Right lobe of liver (tissue), 6 donors: Measurements from ENCODE around the gene PLPPR5. TPM values are rescaled to one million over a fixed set of nuclear protein-coding genes. Genes with fewer than 3 reads are reported as not detected.

Source experiments
- ATAC-seq, 4 donors: fragments of 200-7000 bp; cut with Tn5 transposase; one replicate each; pipeline ENCODE4 v1.9.1; 2020; ENCODE audit warnings: mild to moderate bottlenecking in 4 of 4, moderate library complexity in 4 of 4
- DNase-seq, 3 donors: peaks; one replicate each; pipeline ENCODE4 v3.0.0-alpha.2; 2020
- H3K27ac ChIP-seq, 3 donors: fragments of 200-600 bp; one replicate each; pipeline ENCODE4 v1.8.0; 2022
- H3K27me3 ChIP-seq, 2 donors: fragments of 200-600 bp; one replicate each; pipeline ENCODE4 v1.8.0; 2022
- H3K36me3 ChIP-seq, 4 donors: fragments of 200-600 bp; sonication (generic) in 1 of 4; one replicate each; pipeline versions ENCODE4 v1.5.1 to v1.8.0; 2017 to 2022; ENCODE audit warnings: control low read depth in 1 of 4
- H3K4me1 ChIP-seq, 4 donors: fragments of 200-600 bp; sonication (generic) in 1 of 4; one replicate each; pipeline versions ENCODE4 v1.5.1 to v1.8.0; 2017 to 2022; ENCODE audit warnings: control low read depth in 1 of 4
- H3K4me3 ChIP-seq, 3 donors: fragments of 200-600 bp; one replicate each; pipeline ENCODE4 v1.8.0; 2022
- H3K9me3 ChIP-seq, 4 donors: fragments of 200-600 bp; sonication (generic) in 1 of 4; one replicate each; pipeline versions ENCODE4 v1.5.1 to v1.8.0; 2017 to 2022; ENCODE audit warnings: control low read depth in 1 of 4
- POLR2A ChIP-seq: fragments of 450-650 bp; IDR thresholded peaks from one replicate; pipeline ENCODE4 v1.6.1; 2017; ENCODE audit warnings: antibody characterized with exemption, mild to moderate bottlenecking
- WGBS: methylation state at CpG from one replicate; pipeline ENCODE4 v1.1.6; 2018; ENCODE audit warnings: low coverage, low lambda C conversion rate; ENCODE audit not compliant: insufficient coverage; ENCODE audit errors: missing lambda C conversion rate; 5-methylcytosine and 5-hydroxymethylcytosine counted together
- intact Hi-C, 2 donors: fragments of 100-400 bp; cut with DNase I; formaldehyde crosslinking; loops; one replicate each; pipeline versions ENCODE4 v1.11.2 to v1.14.1; 2022
- total RNA-seq, 6 experiments: library from RNA; depleted of rRNA in 2 of 6; stranded (reverse); fragments of >200 nt in 2 of 6; fragmentation: NEBNext Ultra II Directional in 3 of 6; extraction: Animal tissue kit (Norgen Biotek cat#: 25700) in 3 of 6; gene quantifications; one replicate each; pipeline versions ENCODE4 v1.1.0 to v1.2.4, GENCODE V29; 2016 to 2023
- TF ChIP-seq, protein P1 (sequence below), 4 donors: fragments of 200-600 bp in 3 of 4; fragments of 450-650 bp in 1 of 4; IDR thresholded peaks; one replicate each; pipeline versions ENCODE4 v1.5.1 to v1.8.0; 2016 to 2022; ENCODE audit warnings: antibody characterized with exemption in 4 of 4, mild to moderate bottlenecking in 2 of 4
- donor health status: DM: no; HTN: yes; CAD: no.
- donor health status: DM: no; HTN: no; CAD: no.
- donor health status: DM: no; HTN: no; CAD: no.
- donor health status: DM: no; HTN: yes; CAD: no.
- donor health status: DM: no; HTN: yes; CAD: no.

PLPPR5 gene
- total RNA-seq, 6 experiments from 2014 or later, result not detected

DNA sequence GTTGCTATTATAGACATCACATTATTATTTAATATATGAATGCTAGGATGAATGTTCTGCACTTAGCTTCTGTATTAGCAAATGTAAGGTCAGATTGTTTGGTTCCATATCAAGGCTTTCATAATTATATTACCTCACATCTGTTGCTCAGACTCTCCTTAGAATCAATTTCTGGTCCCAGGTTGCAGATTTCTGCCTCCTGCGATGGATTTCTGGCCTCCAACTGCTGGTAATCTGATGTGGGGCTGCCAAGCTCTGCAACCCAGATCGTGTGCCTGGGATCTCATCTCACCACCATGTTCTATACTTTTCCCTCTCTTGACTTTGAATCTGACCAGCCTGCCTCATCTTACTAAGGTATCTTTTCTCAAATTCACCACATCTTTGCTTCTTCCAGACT lies 25.2 kb downstream of the PLPPR5 start:
- Histone ChIP-seq H3K4me1 (no peaks in the 10 kb centered on the region), H3K4me3 (no peak overlapping the region), H3K27me3 (no peaks in the 10 kb centered on the region), H3K36me3 (no peaks in the 10 kb centered on the region), H3K27ac (no peak overlapping the region), H3K9me3 (no peaks in the 10 kb centered on the region)
- ATAC-seq, result no peak
- WGBS, result 64% methylated on average over 2 of the region's 2 CpGs
- DNase-seq, result no peak
- intact Hi-C loops, result no loop called here
- TF ChIP-seq POLR2A, result no peak
- TF ChIP-seq, protein P1, sequence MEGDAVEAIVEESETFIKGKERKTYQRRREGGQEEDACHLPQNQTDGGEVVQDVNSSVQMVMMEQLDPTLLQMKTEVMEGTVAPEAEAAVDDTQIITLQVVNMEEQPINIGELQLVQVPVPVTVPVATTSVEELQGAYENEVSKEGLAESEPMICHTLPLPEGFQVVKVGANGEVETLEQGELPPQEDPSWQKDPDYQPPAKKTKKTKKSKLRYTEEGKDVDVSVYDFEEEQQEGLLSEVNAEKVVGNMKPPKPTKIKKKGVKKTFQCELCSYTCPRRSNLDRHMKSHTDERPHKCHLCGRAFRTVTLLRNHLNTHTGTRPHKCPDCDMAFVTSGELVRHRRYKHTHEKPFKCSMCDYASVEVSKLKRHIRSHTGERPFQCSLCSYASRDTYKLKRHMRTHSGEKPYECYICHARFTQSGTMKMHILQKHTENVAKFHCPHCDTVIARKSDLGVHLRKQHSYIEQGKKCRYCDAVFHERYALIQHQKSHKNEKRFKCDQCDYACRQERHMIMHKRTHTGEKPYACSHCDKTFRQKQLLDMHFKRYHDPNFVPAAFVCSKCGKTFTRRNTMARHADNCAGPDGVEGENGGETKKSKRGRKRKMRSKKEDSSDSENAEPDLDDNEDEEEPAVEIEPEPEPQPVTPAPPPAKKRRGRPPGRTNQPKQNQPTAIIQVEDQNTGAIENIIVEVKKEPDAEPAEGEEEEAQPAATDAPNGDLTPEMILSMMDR (IDR thresholded peaks at IDR 0.05), result no peak

DNA sequence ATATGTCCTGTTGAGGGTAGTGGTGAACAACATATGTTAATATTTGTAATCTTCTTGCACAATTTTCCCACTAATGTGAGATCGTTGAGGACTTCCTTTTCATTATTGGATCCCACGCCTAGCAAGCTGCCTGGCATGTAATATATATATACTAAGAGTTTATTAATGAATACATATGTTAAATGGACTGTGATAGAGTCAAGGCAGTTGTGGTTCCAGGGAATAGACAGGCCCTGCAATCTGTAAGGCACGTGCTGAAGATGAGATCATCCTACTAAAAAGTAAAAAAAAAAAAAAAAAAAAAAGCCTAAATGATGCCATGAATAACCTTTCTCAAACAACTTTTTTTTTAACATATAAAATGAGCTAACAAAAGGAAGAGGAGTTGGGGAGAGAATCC lies 28.9 kb downstream of the PLPPR5 start:
- no peaks in the 10 kb centered on the region for H3K4me1 ChIP-seq
- H3K27ac ChIP-seq, result no peak overlapping the region
- intact Hi-C loops, result no loop called here
- no peaks in the 10 kb centered on the region for H3K9me3 ChIP-seq
- TF ChIP-seq, protein P1 (IDR thresholded peaks at IDR 0.05), result no peak
- no peak for TF ChIP-seq POLR2A
- no peak overlapping the region for H3K4me3 ChIP-seq
- WGBS, result 62% methylated on average over 3 of the region's 3 CpGs
- no peaks in the 10 kb centered on the region for H3K27me3 ChIP-seq
- ATAC-seq (no peak), DNase-seq (no peak)
- H3K36me3 ChIP-seq, result no peaks in the 10 kb centered on the region

DNA sequence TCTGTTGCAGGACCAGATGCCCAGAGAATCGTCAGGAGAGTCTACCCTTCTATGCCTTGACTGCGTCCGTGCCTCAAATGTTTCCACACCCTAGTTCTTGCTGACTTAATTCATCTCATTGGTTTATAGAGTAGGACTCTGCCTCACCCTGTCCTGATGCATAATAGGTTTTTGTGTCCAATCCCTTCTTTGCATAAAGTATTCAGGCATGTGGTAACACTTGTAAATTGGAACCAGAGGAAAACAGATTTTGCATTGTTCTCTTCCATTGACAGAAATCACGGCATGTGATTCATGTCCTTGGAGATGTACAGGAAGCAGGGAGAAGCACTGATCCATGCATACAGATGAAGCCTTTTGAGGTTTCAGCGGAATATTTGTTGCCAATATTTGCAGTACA lies 29.5 kb downstream of the PLPPR5 start:
- H3K27ac ChIP-seq, result no peak overlapping the region
- DNase-seq (no peak), ATAC-seq (no peak)
- no peak overlapping the region for H3K4me3 ChIP-seq
- no peaks in the 10 kb centered on the region for H3K9me3 ChIP-seq
- WGBS, result 52% methylated on average over 5 of the region's 5 CpGs
- H3K27me3 ChIP-seq, result no peaks in the 10 kb centered on the region
- no peaks in the 10 kb centered on the region for H3K4me1 ChIP-seq
- no peaks in the 10 kb centered on the region for H3K36me3 ChIP-seq
- intact Hi-C loops, result no loop called here
- TF ChIP-seq POLR2A, result no peak
- TF ChIP-seq, protein P1 (IDR thresholded peaks at IDR 0.05), result no peak

GRCh38 chr1:98969798-98970490 lies 34.7 kb downstream of the PLPPR5 start:
- intact Hi-C loops, result no loop called here
- H3K9me3 ChIP-seq, result no peaks in the 10 kb centered on the region
- DNase-seq, result no peak

More at GRCh38 chr1:98969798-98970490, 34.7 kb downstream of the PLPPR5 start:
- H3K36me3 ChIP-seq, result no peaks in the 10 kb centered on the region
- no peaks in the 10 kb centered on the region for H3K27me3 ChIP-seq
- no peak overlapping the region for H3K27ac ChIP-seq
- no peaks in the 10 kb centered on the region for H3K4me1 ChIP-seq
- WGBS, result 78% methylated on average over 1 of the region's 1 CpG
- no peak overlapping the region for H3K4me3 ChIP-seq
- no peak for ATAC-seq
- TF ChIP-seq, protein P1 (IDR thresholded peaks at IDR 0.05), result no peak
